ENCODE measurements around the gene MEF2C.

DNA sequence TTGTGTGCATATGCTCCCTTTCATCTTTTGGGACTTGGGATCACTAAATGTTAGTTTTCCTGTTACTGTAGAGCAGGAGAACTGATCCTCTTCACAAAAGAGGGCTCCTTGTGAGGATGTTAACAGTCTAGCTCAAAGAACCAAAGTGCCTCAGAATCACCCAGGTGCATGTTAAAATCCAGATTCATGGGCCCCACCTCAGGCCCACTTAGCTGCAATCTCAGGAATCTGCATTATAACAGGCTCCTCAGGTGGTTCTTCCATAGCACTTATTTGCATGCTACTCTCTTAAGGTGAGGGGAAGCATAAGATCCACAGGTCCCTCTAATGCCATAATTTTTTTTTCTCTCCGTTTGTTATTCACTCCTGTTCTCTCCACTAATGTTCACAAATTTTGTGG is 14.8 kb upstream of the MEF2C start:
- TF ChIP-seq, protein P1, sequence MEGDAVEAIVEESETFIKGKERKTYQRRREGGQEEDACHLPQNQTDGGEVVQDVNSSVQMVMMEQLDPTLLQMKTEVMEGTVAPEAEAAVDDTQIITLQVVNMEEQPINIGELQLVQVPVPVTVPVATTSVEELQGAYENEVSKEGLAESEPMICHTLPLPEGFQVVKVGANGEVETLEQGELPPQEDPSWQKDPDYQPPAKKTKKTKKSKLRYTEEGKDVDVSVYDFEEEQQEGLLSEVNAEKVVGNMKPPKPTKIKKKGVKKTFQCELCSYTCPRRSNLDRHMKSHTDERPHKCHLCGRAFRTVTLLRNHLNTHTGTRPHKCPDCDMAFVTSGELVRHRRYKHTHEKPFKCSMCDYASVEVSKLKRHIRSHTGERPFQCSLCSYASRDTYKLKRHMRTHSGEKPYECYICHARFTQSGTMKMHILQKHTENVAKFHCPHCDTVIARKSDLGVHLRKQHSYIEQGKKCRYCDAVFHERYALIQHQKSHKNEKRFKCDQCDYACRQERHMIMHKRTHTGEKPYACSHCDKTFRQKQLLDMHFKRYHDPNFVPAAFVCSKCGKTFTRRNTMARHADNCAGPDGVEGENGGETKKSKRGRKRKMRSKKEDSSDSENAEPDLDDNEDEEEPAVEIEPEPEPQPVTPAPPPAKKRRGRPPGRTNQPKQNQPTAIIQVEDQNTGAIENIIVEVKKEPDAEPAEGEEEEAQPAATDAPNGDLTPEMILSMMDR (IDR thresholded peaks at IDR 0.05), result no peak
- TF ChIP-seq POLR2A (IDR thresholded peaks at IDR 0.05), result no peak
